ENCODE measurements around the gene WTAP. TPM values are rescaled to one million over a fixed set of nuclear protein-coding genes. Genes with fewer than 3 reads are reported as not detected.
A peak's percentile ranks its signal among the peaks of the same experiment; 100 is the strongest.

The WTAP gene
- total RNA-seq, 1 experiment from 2014 or later, result 142 TPM

- CTCF ChIA-PET, result no interaction called here
- no peak for DNase-seq (ENCODE audit: unreplicated experiment)
- no TSS peak for BruUV-seq (replicated peaks)
- H3K4me3 Mint-ChIP-seq (ENCODE audit: unreplicated experiment), result no peak overlapping the region
- peaks cover 66% of the 10 kb centered on the region for H3K36me3 Mint-ChIP-seq (ENCODE audit: insufficient read depth, unreplicated experiment)
- intact Hi-C loops (cut with micrococcal nuclease), result no loop called here
- POLR2A ChIA-PET, result interaction anchor here (1.3 kb wide), 1 partner anchor 10 kb away, joined by 3 read pairs; no protein-coding TSS in a partner anchor
- H3K27me3 Mint-ChIP-seq (ENCODE audit: insufficient read depth, unreplicated experiment), result no peaks in the 10 kb centered on the region
- no peak overlapping the region for H3K27ac Mint-ChIP-seq (ENCODE audit: low read depth, unreplicated experiment)
- TF ChIP-seq CTCF (IDR thresholded peaks at IDR 0.05; ENCODE audit: unreplicated experiment), result no peak
- H3K9me3 Mint-ChIP-seq (ENCODE audit: unreplicated experiment), result no peaks in the 10 kb centered on the region
- H3K4me1 Mint-ChIP-seq (ENCODE audit: insufficient read depth, unreplicated experiment), result peaks cover 14% of the 10 kb centered on the region
These were observed 70.2 kb downstream of the WTAP start for GRCh38 chr6:159797554-159797953.

GRCh38 chr6:159800141-159800865 lies 73.0 kb downstream of the WTAP start, which contains the start of gene PNLDC1:
TSS of gene PNLDC1 (plus strand) at chr6:159800276. CDS start at chr6:159800308, 32 bp downstream.
- Mint-ChIP-seq H3K4me3 (ENCODE audit: unreplicated experiment) (no peak within 1 kb of the TSS), H3K9me3 (ENCODE audit: unreplicated experiment) (no peaks in the 10 kb centered on the region), H3K4me1 (ENCODE audit: insufficient read depth, unreplicated experiment) (peaks cover 7% of the 10 kb centered on the region), H3K27me3 (ENCODE audit: insufficient read depth, unreplicated experiment) (no peaks in the 10 kb centered on the region), H3K27ac (ENCODE audit: low read depth, unreplicated experiment) (no peak within 1 kb of the TSS), H3K36me3 (ENCODE audit: insufficient read depth, unreplicated experiment) (peaks cover 40% of the 10 kb centered on the region)
- BruUV-seq (replicated peaks), result no TSS peak
- DNase-seq (ENCODE audit: unreplicated experiment), result no peak
- intact Hi-C loops (cut with micrococcal nuclease), result no loop called here
- CTCF ChIA-PET, result interaction anchor here (0.6 kb wide), 1 partner anchor 52 kb away, joined by 3 read pairs; no protein-coding TSS in a partner anchor
- POLR2A ChIA-PET, result interaction anchor here (0.7 to 5.6 kb wide), 2 partner anchors 10 kb away, joined by 3 to 49 read pairs; partner anchors contain the start of genes MRPL18 and TCP1
- TF ChIP-seq CTCF (IDR thresholded peaks at IDR 0.05; ENCODE audit: unreplicated experiment), result no peak

- H3K36me3 Mint-ChIP-seq (ENCODE audit: insufficient read depth, unreplicated experiment), result peaks cover 27% of the 10 kb centered on the region
- CTCF ChIA-PET, result interaction anchor here (0.7 to 1.2 kb wide), 2 partner anchors 9 to 57 kb away, joined by 3 to 4 read pairs; no protein-coding TSS in a partner anchor
- DNase-seq (ENCODE audit: unreplicated experiment), result peak; percentile 66
- no peaks in the 10 kb centered on the region for H3K9me3 Mint-ChIP-seq (ENCODE audit: unreplicated experiment)
- peak overlapping the region; percentile 87 for H3K27ac Mint-ChIP-seq (ENCODE audit: low read depth, unreplicated experiment)
- intact Hi-C loops (cut with micrococcal nuclease), result no loop called here
- H3K4me1 Mint-ChIP-seq (ENCODE audit: insufficient read depth, unreplicated experiment), result peaks cover 16% of the 10 kb centered on the region
- H3K27me3 Mint-ChIP-seq (ENCODE audit: insufficient read depth, unreplicated experiment), result no peaks in the 10 kb centered on the region
- BruUV-seq (replicated peaks), result no TSS peak
- POLR2A ChIA-PET, result interaction anchor here (1.0 to 5.6 kb wide), 3 partner anchors 11 to 75 kb away, joined by 4 to 49 read pairs (median 6); partner anchors contain the start of genes MRPL18 and TCP1
- no peak overlapping the region for H3K4me3 Mint-ChIP-seq (ENCODE audit: unreplicated experiment)
- no peak for TF ChIP-seq CTCF (IDR thresholded peaks at IDR 0.05; ENCODE audit: unreplicated experiment)
These were observed 74.6 kb downstream of the WTAP start for GRCh38 chr6:159801935-159802334.

GRCh38 chr6:159804504-159804903 lies 77.2 kb downstream of the WTAP start:
- BruUV-seq (replicated peaks), result no TSS peak
- Mint-ChIP-seq H3K4me1 (ENCODE audit: insufficient read depth, unreplicated experiment) (peaks cover 16% of the 10 kb centered on the region), H3K4me3 (ENCODE audit: unreplicated experiment) (no peak overlapping the region), H3K27me3 (ENCODE audit: insufficient read depth, unreplicated experiment) (no peaks in the 10 kb centered on the region), H3K27ac (ENCODE audit: low read depth, unreplicated experiment) (no peak overlapping the region), H3K9me3 (ENCODE audit: unreplicated experiment) (no peaks in the 10 kb centered on the region), H3K36me3 (ENCODE audit: insufficient read depth, unreplicated experiment) (peaks cover under 1% of the 10 kb centered on the region)
- intact Hi-C loops (cut with micrococcal nuclease), result no loop called here
- CTCF ChIA-PET, result interaction anchor here (0.6 to 1.3 kb wide), 3 partner anchors 8 to 38 kb away, joined by 3 to 5 read pairs (median 4); no protein-coding TSS in a partner anchor
- POLR2A ChIA-PET, result interaction anchor here (5.4 kb wide), 1 partner anchor 13 kb away, joined by 82 read pairs; the partner anchor contains the start of genes MRPL18 and TCP1
- DNase-seq (ENCODE audit: unreplicated experiment), result no peak
- TF ChIP-seq CTCF (IDR thresholded peaks at IDR 0.05; ENCODE audit: unreplicated experiment), result no peak
